SK-N-SH (cell line): ENCODE data around the gene TOX2. TPM values are rescaled to one million over a fixed set of nuclear protein-coding genes. Genes with fewer than 3 reads are reported as not detected.

Source experiments
- CTCF ChIA-PET: fragments of 300-600, 350-600 bp; formaldehyde crosslinking; extraction: SDS; loops from one replicate; lab custom pipeline; 2021; lab: Yijun Ruan, JAX
- POLR2A ChIA-PET: fragments of 350-600 bp; sonication (Branson Sonifier 250); formaldehyde crosslinking; extraction: SDS; loops from one replicate; lab custom pipeline; 2020; ENCODE audit warnings: antibody characterized with exemption, inconsistent platforms; lab: Yijun Ruan, JAX
- DNase-seq: peaks from one replicate; pipeline ENCODE4 v3.0.0; 2012
- H2AFZ ChIP-seq: fragments of 200-600 bp; sonication (generic); 2 replicates; pipeline ENCODE4 v1.8.1; 2016; ENCODE audit warnings: antibody characterized with exemption, mild to moderate bottlenecking, low read depth
- H3F3A ChIP-seq: fragments of 200-600 bp; sonication (generic); replicated peaks from 2 replicates; pipeline ENCODE3; 2016; ENCODE audit warnings: antibody characterized with exemption, mild to moderate bottlenecking; ENCODE audit not compliant: insufficient read depth
- H3K27ac ChIP-seq, 2 experiments: fragments of 200-500 bp in 1 of 2; fragments of 200-600 bp in 1 of 2; sonication (Bioruptor generic) in 1 of 2; sonication (generic), shearing (Covaris generic) in 1 of 2; 2 replicates each; pipeline versions ENCODE4 v1.5.1 to v1.6.1; 2014 to 2016; ENCODE audit warnings: low read depth in 2 of 2, inconsistent platforms in 1 of 2, low read length in 1 of 2, mild to moderate bottlenecking in 1 of 2, mixed read lengths in 1 of 2
- H3K27me3 ChIP-seq: fragments of 200-600 bp; sonication (generic), shearing (Covaris generic); 2 replicates; pipeline ENCODE4 v1.6.1; 2016; ENCODE audit warnings: mixed run types; ENCODE audit not compliant: insufficient read depth
- H3K36me3 ChIP-seq, 2 experiments: fragments of 200-500 bp in 1 of 2; fragments of 200-600 bp in 1 of 2; sonication (Bioruptor generic) in 1 of 2; sonication (generic) in 1 of 2; replicated peaks in 1 of 2; 2 replicates each; pipeline versions ENCODE3 to v1.5.1; 2014 to 2016; ENCODE audit warnings: low read length in 1 of 2, mild to moderate bottlenecking in 1 of 2; ENCODE audit not compliant: insufficient read depth in 2 of 2, control insufficient read depth in 1 of 2
- H3K4me1 ChIP-seq, 2 experiments: fragments of 200-500 bp in 1 of 2; fragments of 200-600 bp in 1 of 2; sonication (Bioruptor generic) in 1 of 2; sonication (generic), shearing (Covaris generic) in 1 of 2; 2 replicates each; pipeline versions ENCODE4 v1.5.1 to v1.6.1; 2014 to 2016; ENCODE audit warnings: low read depth in 1 of 2, low read length in 1 of 2, mixed run types in 1 of 2; ENCODE audit not compliant: insufficient read depth in 2 of 2, control insufficient read depth in 1 of 2
- H3K4me2 ChIP-seq: fragments of 200-600 bp; sonication (generic), shearing (Covaris generic); 2 replicates; pipeline ENCODE4 v1.6.1; 2017; ENCODE audit warnings: mixed run types
- H3K4me3 ChIP-seq, 2 experiments: fragments of 200-500 bp in 1 of 2; fragments of 200-600 bp in 1 of 2; sonication (Bioruptor generic) in 1 of 2; sonication (generic), shearing (Covaris generic) in 1 of 2; 2 replicates each; pipeline versions ENCODE4 v1.5.1 to v1.8.1; 2014 to 2016; ENCODE audit warnings: low read depth in 2 of 2, inconsistent platforms in 1 of 2, low read length in 1 of 2, mild to moderate bottlenecking in 1 of 2, mixed read lengths in 1 of 2, moderate library complexity in 1 of 2
- H3K79me2 ChIP-seq: fragments of 200-600 bp; sonication (generic); 2 replicates; pipeline ENCODE4 v1.8.1; 2017; ENCODE audit warnings: mild to moderate bottlenecking; ENCODE audit not compliant: insufficient read depth
- H3K9ac ChIP-seq: fragments of 200-600 bp; sonication (generic); 2 replicates; pipeline ENCODE4 v1.6.1; 2017; ENCODE audit warnings: mixed run types
- H3K9me2 ChIP-seq: fragments of 200-600 bp; sonication (generic); 2 replicates; pipeline ENCODE4 v1.6.1; 2017; ENCODE audit warnings: mixed run types
- H3K9me3 ChIP-seq: fragments of 200-600 bp; sonication (generic); 2 replicates; pipeline ENCODE4 v1.6.1; 2017; ENCODE audit warnings: mixed run types, mild to moderate bottlenecking, moderate library complexity
- H4K20me1 ChIP-seq: fragments of 200-600 bp; sonication (generic); 2 replicates; pipeline ENCODE4 v1.6.1; 2017; ENCODE audit warnings: mild to moderate bottlenecking, mixed run types; ENCODE audit not compliant: insufficient read depth
- EZH2phosphoT487 ChIP-seq: fragments of 200-600 bp; sonication (generic); IDR thresholded peaks from 2 replicates; pipeline ENCODE4 v1.6.1; 2017; ENCODE audit warnings: low read depth, mixed run types, mild to moderate bottlenecking, antibody characterized with exemption, moderate library complexity, borderline replicate concordance
- FOSL2 ChIP-seq: IDR thresholded peaks from 2 replicates; pipeline ENCODE4 v1.4.0; 2012; ENCODE audit warnings: low read depth, mild to moderate bottlenecking, moderate library complexity, borderline replicate concordance
- FOXM1 ChIP-seq: IDR thresholded peaks from 2 replicates; pipeline ENCODE4 v1.4.0; 2012; ENCODE audit warnings: low read depth, mild to moderate bottlenecking
- GATA2 ChIP-seq: sonication (generic); formaldehyde crosslinking; IDR thresholded peaks from 2 replicates; pipeline ENCODE4 v1.5.0; 2020; ENCODE audit warnings: mild to moderate bottlenecking, missing genetic modification reagents
- JUND ChIP-seq: IDR thresholded peaks from 2 replicates; pipeline ENCODE4 v1.4.0; 2012
- MAX ChIP-seq: IDR thresholded peaks from 2 replicates; pipeline ENCODE4 v1.4.0; 2012; ENCODE audit warnings: low read depth
- MEF2A ChIP-seq: IDR thresholded peaks from 2 replicates; pipeline ENCODE4 v1.4.0; 2012; ENCODE audit warnings: low read depth, borderline replicate concordance
- MXI1 ChIP-seq: IDR thresholded peaks from 2 replicates; pipeline ENCODE4 v1.6.1; 2012; ENCODE audit warnings: mild to moderate bottlenecking, low read depth, low read length, improper control_type of control experiment
- NFIC ChIP-seq: IDR thresholded peaks from 2 replicates; pipeline ENCODE4 v1.4.0; 2012; ENCODE audit warnings: borderline replicate concordance
- NRF1 ChIP-seq: IDR thresholded peaks from 2 replicates; pipeline ENCODE4 v1.6.1; 2012; ENCODE audit warnings: low read depth, mild to moderate bottlenecking, low read length
- PBX3 ChIP-seq: IDR thresholded peaks from 2 replicates; pipeline ENCODE4; 2012
- RAD21 ChIP-seq: IDR thresholded peaks from 2 replicates; pipeline ENCODE4 v1.6.1; 2012; ENCODE audit warnings: mild to moderate bottlenecking, low read length
- RCOR1 ChIP-seq: fragments of 150-350 bp; IDR thresholded peaks from 2 replicates; pipeline ENCODE4 v1.6.1; 2017; ENCODE audit warnings: antibody characterized with exemption, low read length
- REST ChIP-seq: IDR thresholded peaks from 2 replicates; pipeline ENCODE4 v1.6.1; 2012; ENCODE audit warnings: mild to moderate bottlenecking, low read depth, low read length, moderate library complexity
- RFX5 ChIP-seq: IDR thresholded peaks from 2 replicates; pipeline ENCODE4 v1.6.1; 2012; ENCODE audit warnings: mild to moderate bottlenecking, improper control_type of control experiment, low read length
- RXRA ChIP-seq: IDR thresholded peaks from 2 replicates; pipeline ENCODE4 v1.4.0; 2012; ENCODE audit warnings: low read depth, mild to moderate bottlenecking, borderline replicate concordance
- SMC3 ChIP-seq: IDR thresholded peaks from 2 replicates; pipeline ENCODE4 v1.6.1; 2012; ENCODE audit warnings: low read depth, low read length, improper control_type of control experiment
- TAF1 ChIP-seq: IDR thresholded peaks from 2 replicates; pipeline ENCODE4 v1.6.1; 2012; ENCODE audit warnings: low read depth, mild to moderate bottlenecking, low read length, moderate library complexity, borderline replicate concordance
- TCF12 ChIP-seq: IDR thresholded peaks from 2 replicates; pipeline ENCODE4 v1.4.0; 2012
- TEAD4 ChIP-seq: IDR thresholded peaks from 2 replicates; pipeline ENCODE4 v1.4.0; 2012; ENCODE audit warnings: mild to moderate bottlenecking, borderline replicate concordance; ENCODE audit not compliant: insufficient read depth
- USF1 ChIP-seq: IDR thresholded peaks from 2 replicates; pipeline ENCODE4 v1.4.0; 2012; ENCODE audit warnings: low read depth, borderline replicate concordance
- USF2 ChIP-seq: fragments of 150-350 bp; IDR thresholded peaks from 2 replicates; pipeline ENCODE4 v1.6.1; 2017; ENCODE audit warnings: antibody characterized with exemption, low read length, low read depth, borderline replicate concordance
- ZBTB33 ChIP-seq: IDR thresholded peaks from 2 replicates; pipeline ENCODE4 v1.4.0; 2012; ENCODE audit warnings: low read depth, borderline replicate concordance
- WGBS: methylation state at CpG from one replicate; pipeline ENCODE4 v1.1.6; 2017; ENCODE audit warnings: low lambda C conversion rate; 5-methylcytosine and 5-hydroxymethylcytosine counted together
- polyA plus RNA-seq, 3 experiments: library from polyadenylated mRNA; depleted of rRNA; stranded (reverse); fragments of >200 nt; gene quantifications; 2 replicates each; pipeline ENCODE4 v1.2.3, GENCODE V29; 2012

Gene TOX2
- polyA plus RNA-seq, 1 of the 3 experiments (the other 2 are of a cell fraction): 15.4 TPM

- TF ChIP-seq REST (no peak), USF1 (no peak), ZBTB33 (no peak), MXI1 (no peak), MEF2A (no peak), MAX (peak; percentile 33; the same call in 1 of the 2 replicates), NRF1 (no peak), USF2 (no peak)
Measured at GRCh38 chr20:43975096-43975768, 60.6 kb downstream of the TOX2 start (continued).

- Histone ChIP-seq H3K36me3 (no peaks in the 10 kb centered on the region), H3K9me2 (no peaks in the 10 kb centered on the region), H3K79me2 (no peaks in the 10 kb centered on the region), H3K4me2 (no peak overlapping the region), H3F3A (no peaks in the 10 kb centered on the region), H3K4me3 (no peak overlapping the region), H3K27ac (no peak overlapping the region), H3K4me1 (peaks cover 0 to 6% of the 10 kb centered on the region in 2 experiments; a peak in 1 of 4 replicates), H3K9ac (no peak overlapping the region), H3K9me3 (no peaks in the 10 kb centered on the region), H3K27me3 (no peaks in the 10 kb centered on the region), H4K20me1 (no peaks in the 10 kb centered on the region), H2AFZ (no peak overlapping the region)
- POLR2A ChIA-PET: no interaction called here
- 98% methylated on average over 7 of the region's 7 CpGs for whole genome bisulfite sequencing
- CTCF ChIA-PET: interaction anchor here (1.3 to 1.4 kb wide), 2 partner anchors 8 to 11 kb away, joined by 4 to 5 read pairs; no protein-coding TSS in a partner anchor
- no peak for DNase-seq
- TF ChIP-seq GATA2: no peak
- no peak for TF ChIP-seq FOXM1
- no peak for TF ChIP-seq EZH2phosphoT487
- no peak for TF ChIP-seq RFX5
- no peak for TF ChIP-seq NFIC
- no peak for TF ChIP-seq PBX3
- TF ChIP-seq RAD21: no peak
- no peak for TF ChIP-seq SMC3
- no peak for TF ChIP-seq MEF2A
- TF ChIP-seq RCOR1: no peak
- TF ChIP-seq TCF12: no peak
- no peak for TF ChIP-seq TAF1
- TF ChIP-seq TEAD4: no peak
- TF ChIP-seq MXI1: no peak
- no peak for TF ChIP-seq JUND
- TF ChIP-seq RXRA: no peak
- TF ChIP-seq FOSL2: no peak
Measured at GRCh38 chr20:43976547-43976946, 61.9 kb downstream of the TOX2 start.
